Spleen (tissue), 7 donors: ENCODE measurements around the gene NOTUM.

Experiments
- POLR2AphosphoS5 ChIP-seq, 3 donors: sonication (generic); formaldehyde crosslinking; IDR thresholded peaks; one replicate each; pipeline ENCODE4 v1.5.1; 2017; ENCODE audit warnings: antibody characterized with exemption in 3 of 3
- TF ChIP-seq, protein P1 (sequence below), 11 experiments: fragments of 200-600 bp in 7 of 11; fragments of 450-650 bp in 4 of 11; sonication (generic) in 4 of 11; IDR thresholded peaks in 8 of 11; conservative IDR thresholded peaks in 3 of 11; 1 replicate in 7 of 11; 2 replicates in 4 of 11; pipeline versions ENCODE4 v1.4.0 to v1.8.0; 2016 to 2021; ENCODE audit warnings: antibody characterized with exemption in 11 of 11, inconsistent platforms in 4 of 11, mild to moderate bottlenecking in 1 of 11
- donor health status: DM: no; HTN: no; CAD: no; lungs with moderate emphysema.
- donor health status: DM: no; HTN: no; CAD: no.
- donor health status: DM: no; HTN: no; CAD: no.

DNA sequence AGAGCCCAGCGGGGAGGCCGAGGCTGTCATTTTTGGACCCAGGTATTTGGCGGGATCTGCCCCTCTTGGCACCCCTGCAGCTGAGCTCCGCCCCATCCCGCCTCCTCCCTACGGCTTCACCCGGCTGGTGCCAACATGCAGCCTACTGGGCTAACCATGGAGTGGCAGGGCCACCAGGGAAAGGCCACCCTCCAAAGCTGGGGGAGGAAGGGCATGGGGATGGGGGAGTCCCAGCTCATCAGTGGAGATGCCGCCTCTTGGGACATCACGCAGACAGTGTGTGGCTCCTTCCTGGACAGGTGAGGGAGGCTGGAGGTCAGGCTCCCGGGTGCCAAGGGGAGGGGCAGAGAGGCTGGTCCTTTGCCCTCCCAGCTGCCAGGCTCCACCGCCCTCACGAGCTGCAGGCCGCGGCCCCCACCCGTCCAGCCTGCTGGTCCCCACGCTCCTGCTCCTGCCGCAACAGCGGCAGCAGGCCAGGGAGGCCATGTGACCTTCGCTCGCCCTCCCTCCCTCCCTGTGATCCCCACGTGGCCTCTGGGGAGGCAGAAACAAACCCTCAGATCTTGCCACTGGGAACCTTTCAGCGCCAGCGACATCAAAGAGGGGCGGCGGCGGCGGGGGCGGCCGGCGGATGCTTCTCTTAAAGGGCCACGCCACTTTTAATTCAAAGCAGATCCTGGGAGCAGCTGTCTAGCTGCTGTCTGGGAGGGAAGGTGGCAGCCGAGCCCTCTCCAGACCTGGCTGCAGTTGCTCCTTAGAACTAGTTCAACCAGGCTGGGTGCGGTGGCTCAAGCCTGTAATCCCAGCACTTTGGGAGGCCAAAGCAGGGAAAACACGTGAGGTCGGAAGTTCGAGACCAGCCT, 6.8 kb upstream of the NOTUM start:
- TF ChIP-seq, protein P1, sequence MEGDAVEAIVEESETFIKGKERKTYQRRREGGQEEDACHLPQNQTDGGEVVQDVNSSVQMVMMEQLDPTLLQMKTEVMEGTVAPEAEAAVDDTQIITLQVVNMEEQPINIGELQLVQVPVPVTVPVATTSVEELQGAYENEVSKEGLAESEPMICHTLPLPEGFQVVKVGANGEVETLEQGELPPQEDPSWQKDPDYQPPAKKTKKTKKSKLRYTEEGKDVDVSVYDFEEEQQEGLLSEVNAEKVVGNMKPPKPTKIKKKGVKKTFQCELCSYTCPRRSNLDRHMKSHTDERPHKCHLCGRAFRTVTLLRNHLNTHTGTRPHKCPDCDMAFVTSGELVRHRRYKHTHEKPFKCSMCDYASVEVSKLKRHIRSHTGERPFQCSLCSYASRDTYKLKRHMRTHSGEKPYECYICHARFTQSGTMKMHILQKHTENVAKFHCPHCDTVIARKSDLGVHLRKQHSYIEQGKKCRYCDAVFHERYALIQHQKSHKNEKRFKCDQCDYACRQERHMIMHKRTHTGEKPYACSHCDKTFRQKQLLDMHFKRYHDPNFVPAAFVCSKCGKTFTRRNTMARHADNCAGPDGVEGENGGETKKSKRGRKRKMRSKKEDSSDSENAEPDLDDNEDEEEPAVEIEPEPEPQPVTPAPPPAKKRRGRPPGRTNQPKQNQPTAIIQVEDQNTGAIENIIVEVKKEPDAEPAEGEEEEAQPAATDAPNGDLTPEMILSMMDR (IDR thresholded peaks at IDR 0.05 in 8 of 11, conservative IDR thresholded peaks at IDR 0.05 in 3 of 11) = no peak
- TF ChIP-seq POLR2AphosphoS5 (IDR thresholded peaks at IDR 0.05) = peak; percentile 42 to 75 (median 71)
